NCI-H2227 treated with DMSO at 0.1 percent for 48 hours (cell line): Measurements from ENCODE around the gene URI1.
A peak's percentile ranks its signal among the peaks of the same experiment; 100 is the strongest.

ENCODE experiments used
- DNase-seq: peaks from one replicate; lab custom pipeline; 2025; lab: John Stamatoyannopoulos, UW

The URI1 gene

GRCh38 chr19:29971648-29972047 is 29.6 kb downstream of the URI1 start:
- no peak for DNase-seq

GRCh38 chr19:29974701-29975100 is 32.7 kb downstream of the URI1 start:
- DNase-seq, result no peak

- no peak for DNase-seq
Observed at GRCh38 chr19:29976151-29976943, 34.3 kb downstream of the URI1 start.

- no peak for DNase-seq
Observed at GRCh38 chr19:29978080-29978479, 36.0 kb downstream of the URI1 start.

GRCh38 chr19:29983568-29983967 is 41.5 kb downstream of the URI1 start:
- no peak for DNase-seq

GRCh38 chr19:29985196-29985595 is 43.2 kb downstream of the URI1 start:
- no peak for DNase-seq

GRCh38 chr19:29988351-29988750 is 46.3 kb downstream of the URI1 start:
- no peak for DNase-seq

- DNase-seq, result no peak
Observed at GRCh38 chr19:29992233-29992867, 50.3 kb downstream of the URI1 start.

GRCh38 chr19:29999490-29999889 is 57.5 kb downstream of the URI1 start:
- no peak for DNase-seq

GRCh38 chr19:30000862-30001261 is 58.8 kb downstream of the URI1 start:
- DNase-seq, result no peak

GRCh38 chr19:30001301-30001700 is 59.3 kb downstream of the URI1 start:
- DNase-seq, result no peak

GRCh38 chr19:30001791-30002190 is 59.8 kb downstream of the URI1 start:
- no peak for DNase-seq

GRCh38 chr19:30003866-30004265 is 61.8 kb downstream of the URI1 start:
- DNase-seq, result peak; percentile 74

- DNase-seq, result peak; percentile 74
Observed at GRCh38 chr19:30004403-30004802, 62.4 kb downstream of the URI1 start.

- no peak for DNase-seq
Observed at GRCh38 chr19:30006207-30006606, 64.2 kb downstream of the URI1 start.

- DNase-seq, result no peak
Observed at GRCh38 chr19:30008169-30008568, 66.1 kb downstream of the URI1 start.

GRCh38 chr19:30009013-30009412 is 67.0 kb downstream of the URI1 start:
- no peak for DNase-seq

- DNase-seq, result no peak
Observed at GRCh38 chr19:30011051-30011578, 69.1 kb downstream of the URI1 start.

GRCh38 chr19:30014770-30015169 is 72.7 kb downstream of the URI1 start:
- DNase-seq, result no peak

GRCh38 chr19:30017172-30017571 is 75.1 kb downstream of the URI1 start:
- no peak for DNase-seq

- DNase-seq, result no peak
Observed at GRCh38 chr19:30020189-30020588, 78.2 kb downstream of the URI1 start.

GRCh38 chr19:30022659-30023058 is 80.6 kb downstream of the URI1 start:
- no peak for DNase-seq

GRCh38 chr19:30023330-30023729 is 81.3 kb downstream of the URI1 start:
- no peak for DNase-seq
